ENCODE measurements around the gene HECTD2.

- TF ChIP-seq CTCF (conservative IDR thresholded peaks at IDR 0.05; ENCODE audit: low read depth, low read length) (no peak), EZH2 (IDR thresholded peaks at IDR 0.05; ENCODE audit: borderline replicate concordance, low read depth, low read length, poor library complexity, severe bottlenecking) (no peak)
Measured at GRCh38 chr10:91406322-91406721, 3.8 kb upstream of the HECTD2 start.

All from A673 (cell line).